Glomerular visceral epithelial cell (primary cell): ENCODE data around the gene ADAM8.
"Not testable (repeated sequence)": the region's sequence is repeated elsewhere in the genome, so short reads cannot be mapped to it uniquely, and the experiment has no call there.

Experiments
- DNase-seq: peaks from one replicate; pipeline ENCODE4 v3.0.0-alpha.2; 2016; ENCODE audit errors: extremely low spot score

ADAM8 gene

GRCh38 chr10:133231244-133231945 is 45.3 kb downstream of the ADAM8 start:
- no peak for DNase-seq

GRCh38 chr10:133230387-133231195 is 46.1 kb downstream of the ADAM8 start:
- no peak for DNase-seq

- DNase-seq, result no peak
Observed at GRCh38 chr10:133230044-133230361, 46.7 kb downstream of the ADAM8 start, which contains the start of gene UTF1. Gene UTF1 (plus strand): TSS chr10:133230217. CDS start chr10:133230289, 72 bp downstream.

- no peak for DNase-seq
Observed at GRCh38 chr10:133229265-133230043, 47.2 kb downstream of the ADAM8 start.

GRCh38 chr10:133227256-133227655 is 49.4 kb downstream of the ADAM8 start:
- no peak for DNase-seq

- DNase-seq, result no peak
Observed at GRCh38 chr10:133226251-133226808, 50.3 kb downstream of the ADAM8 start.

GRCh38 chr10:133225707-133226191 is 50.9 kb downstream of the ADAM8 start:
- DNase-seq, result no peak

GRCh38 chr10:133224756-133225372 is 51.8 kb downstream of the ADAM8 start:
- no peak for DNase-seq

- DNase-seq, result no peak
Observed at GRCh38 chr10:133224076-133224475, 52.6 kb downstream of the ADAM8 start.

GRCh38 chr10:133221756-133222155 is 54.9 kb downstream of the ADAM8 start:
- DNase-seq, result not testable (repeated sequence)

- no peak for DNase-seq
Observed at GRCh38 chr10:133221331-133221730, 55.3 kb downstream of the ADAM8 start.

- DNase-seq, result no peak
Observed at GRCh38 chr10:133219782-133220181, 56.9 kb downstream of the ADAM8 start.

- DNase-seq, result no peak
Observed at GRCh38 chr10:133218891-133219290, 57.8 kb downstream of the ADAM8 start.

- no peak for DNase-seq
Observed at GRCh38 chr10:133217800-133218589, 58.7 kb downstream of the ADAM8 start.

- no peak for DNase-seq
Observed at GRCh38 chr10:133216776-133217175, 59.9 kb downstream of the ADAM8 start.

GRCh38 chr10:133215586-133215985 is 61.1 kb downstream of the ADAM8 start:
- DNase-seq, result no peak

GRCh38 chr10:133214468-133215410 is 61.9 kb downstream of the ADAM8 start:
- DNase-seq, result no peak

- DNase-seq, result no peak
Observed at GRCh38 chr10:133213641-133214467, 62.8 kb downstream of the ADAM8 start.
